Heart left ventricle (tissue), 16 donors: ENCODE measurements around the gene OSBP2. TPM values are rescaled to one million over a fixed set of nuclear protein-coding genes. Genes with fewer than 3 reads are reported as not detected.
A peak's percentile ranks its signal among the peaks of the same experiment; 100 is the strongest.

Experiments
- ATAC-seq, 4 donors: fragments of 200-7000 bp; cut with Tn5 transposase; one replicate each; pipeline ENCODE4 v1.9.1; 2020 to 2022; ENCODE audit warnings: moderate library complexity in 4 of 4, mild to moderate bottlenecking in 3 of 4, moderate number of reproducible peaks in 1 of 4
- DNase-seq, 5 donors: peaks; one replicate each; pipeline ENCODE4 v3.0.0-alpha.2; 2020
- H3K27ac ChIP-seq, 12 donors: fragments of 200-600 bp; sonication (generic) in 4 of 12; one replicate each; pipeline versions ENCODE4 v1.5.0 to v1.8.0; 2016 to 2022; ENCODE audit warnings: mild to moderate bottlenecking in 2 of 12
- H3K27me3 ChIP-seq, 9 donors: fragments of 200-600 bp; sonication (generic) in 2 of 9; one replicate each; pipeline versions ENCODE4 v1.5.1 to v1.8.0; 2016 to 2022; ENCODE audit warnings: mild to moderate bottlenecking in 3 of 9
- H3K36me3 ChIP-seq, 9 donors: fragments of 200-600 bp; sonication (generic) in 2 of 9; one replicate each; pipeline versions ENCODE4 v1.5.0 to v1.8.0; 2018 to 2022; ENCODE audit warnings: mild to moderate bottlenecking in 2 of 9
- H3K4me1 ChIP-seq, 12 donors: fragments of 200-600 bp; sonication (generic) in 4 of 12; one replicate each; pipeline versions ENCODE4 v1.5.0 to v1.8.0; 2016 to 2022; ENCODE audit warnings: mild to moderate bottlenecking in 3 of 12
- H3K4me3 ChIP-seq, 12 donors: fragments of 200-600 bp; sonication (generic) in 4 of 12; one replicate each; pipeline versions ENCODE4 v1.5.0 to v1.8.0; 2017 to 2022; ENCODE audit warnings: mild to moderate bottlenecking in 9 of 12, moderate library complexity in 4 of 12
- H3K9me3 ChIP-seq, 12 donors: fragments of 200-600 bp; sonication (generic) in 4 of 12; one replicate each; pipeline versions ENCODE4 v1.5.0 to v1.8.0; 2016 to 2022; ENCODE audit warnings: mild to moderate bottlenecking in 1 of 12
- CTCF ChIP-seq, 12 donors: fragments of 200-600 bp; sonication (generic) in 4 of 12; IDR thresholded peaks; one replicate each; pipeline versions ENCODE4 v1.5.0 to v1.8.0; 2018 to 2022; ENCODE audit warnings: antibody characterized with exemption in 12 of 12, mild to moderate bottlenecking in 5 of 12
- POLR2A ChIP-seq, 2 donors: fragments of 450-650 bp; IDR thresholded peaks; one replicate each; pipeline ENCODE4 v1.6.1; 2017; ENCODE audit warnings: antibody characterized with exemption in 2 of 2, mild to moderate bottlenecking in 2 of 2, moderate library complexity in 2 of 2
- WGBS, 4 donors: extraction: QIAGEN DNeasy Blood & Tissue Kit in 2 of 4; methylation state at CpG; one replicate each; pipeline versions ENCODE4 v1.1.5 to v1.1.7; 2013 to 2018; 5-methylcytosine and 5-hydroxymethylcytosine counted together
- intact Hi-C, 10 donors: fragments of 100-400 bp; cut with DNase I; formaldehyde crosslinking; loops; one replicate each; pipeline versions ENCODE4 v1.11.1 to v1.14.2; 2022
- polyA plus RNA-seq, 2 donors: library from polyadenylated mRNA; stranded (reverse); fragments of 200-250 nt; gene quantifications; one replicate each; pipeline ENCODE4 v1.2.3, GENCODE V29; 2013
- total RNA-seq, 9 donors: library from RNA; depleted of rRNA in 2 of 9; stranded (reverse); fragments of >200 nt in 2 of 9; fragmentation: NEBNext Ultra II Directional in 3 of 9; extraction: Animal tissue kit (Norgen Biotek cat#: 25700) in 3 of 9; gene quantifications; one replicate each; pipeline versions ENCODE4 v1.1.0 to v1.2.4, GENCODE V29; 2016 to 2023
- donor health status: ischemic (EF 13 %, LVEDD 7.1; RV severe dilation, severe dysfunction).
- donor health status: healthy with polysubstance abuse.
- donor health status: DM: no; HTN: yes; CAD: no.
- donor health status: DM: no; HTN: no; CAD: no.
- donor health status: ischemic (EF 25% LVEDD 6.9; RV normal size, moderate dysfunction).
- donor health status: ischemic (EF 25% LVEDD 5.7; RV mildly dilated, moderate dysfunction).
- donor health status: healthy.
- donor health status: DM: yes; HTN: yes; CAD: no.
- donor health status: ischemic (EF 35%, LVEDD 5.7; RV mildly dilated, moderate dysfunction).
- donor health status: nonischemic (EF 11% LVEDD 7.7; RV severe dilation, severe dysfunction).
- donor health status: DM: yes; HTN: yes; CAD: no.
- donor health status: PGD.
- donor health status: ischemic (EF 29% LVEDD 5.4; RV normal size, mild dysfunction).
- donor health status: nonischemic (EF 23%, LVEDD 6.1; RV moderate dilation, normal function).

Gene OSBP2
- total and polyA plus RNA-seq, 11 donors, result 2.0 to 23.5 (median 12.2) TPM

DNA sequence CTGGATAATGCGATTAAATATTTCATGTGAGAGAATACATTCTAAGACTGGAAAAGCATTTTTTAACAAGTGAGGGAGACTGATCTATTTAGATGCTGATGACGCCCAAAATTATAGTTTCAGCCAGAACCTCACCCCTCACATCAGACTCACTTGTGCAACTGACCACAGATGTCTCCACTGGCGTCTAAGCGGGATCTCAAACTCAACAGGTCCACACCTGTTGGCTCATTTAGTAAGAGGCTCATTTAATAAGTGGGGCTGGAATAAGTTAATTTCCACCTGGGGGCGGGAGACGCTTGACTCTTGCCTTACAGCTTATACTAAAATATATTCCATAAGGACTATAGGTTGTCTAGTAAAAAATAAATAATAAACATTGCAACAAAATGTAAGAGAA lies 226.4 kb downstream of the OSBP2 start:
- no peak for DNase-seq
- peaks cover 0 to 22% (median 9%) of the 10 kb centered on the region in 9 donors for H3K36me3 ChIP-seq
- peak overlapping the region in 10 of 12 donors; percentile 26 to 60 (median 51) for H3K4me3 ChIP-seq
- H3K27me3 ChIP-seq, result no peaks in the 10 kb centered on the region
- ATAC-seq, result no peak
- peaks cover 0 to 24% (median 7%) of the 10 kb centered on the region in 12 donors for H3K4me1 ChIP-seq
- 68 to 78% (median 74%) methylated on average over 6 of the region's 6 CpGs for WGBS, 4 donors
- peaks cover 0 to 5% (median under 1%) of the 10 kb centered on the region in 12 donors for H3K9me3 ChIP-seq
- intact Hi-C loops, result loop anchor here in 8 of 10 donors (1.0 to 10.0 kb wide), 7 partner anchors 156 to 296 kb away; partner anchors contain the start of gene SLC35E4 (in 4 of the 8)
- peak overlapping the region in 2 of 12 donors; percentile 42 to 63 for H3K27ac ChIP-seq
- TF ChIP-seq POLR2A (IDR thresholded peaks at IDR 0.05) (no peak), CTCF (IDR thresholded peaks at IDR 0.05) (no peak)

- Histone ChIP-seq H3K36me3 (peaks cover 0 to 32% (median 18%) of the 10 kb centered on the region in 9 donors), H3K4me1 (peaks cover 0 to 24% (median 7%) of the 10 kb centered on the region in 12 donors), H3K4me3 (peak overlapping the region in 11 of 12 donors; percentile 17 to 60 (median 50)), H3K27me3 (no peaks in the 10 kb centered on the region), H3K27ac (peak overlapping the region in 4 of 12 donors; percentile 34 to 63 (median 48)), H3K9me3 (no peaks in the 10 kb centered on the region)
- ATAC-seq (peak; percentile 39 to 74 (median 66)), DNase-seq (peak; percentile 57 to 92 (median 69))
- intact Hi-C loops, result loop anchor here in 4 of 10 donors (5.0 to 10.0 kb wide), 3 partner anchors 285 to 297 kb away; partner anchors contain the start of gene SLC35E4 (in 2 of the 4)
- no peak for TF ChIP-seq POLR2A (IDR thresholded peaks at IDR 0.05)
- TF ChIP-seq CTCF (IDR thresholded peaks at IDR 0.05), result no peak
- 28 to 73% (median 45%) methylated on average over 28 to 34 of the region's 34 CpGs for WGBS, 4 donors
Measured at GRCh38 chr22:30922151-30922611, 227.5 kb downstream of the OSBP2 start.

GRCh38 chr22:30923168-30923900 lies 228.7 kb downstream of the OSBP2 start:
- H3K36me3 ChIP-seq, result peaks cover 0 to 44% (median 30%) of the 10 kb centered on the region in 9 donors
- H3K4me3 ChIP-seq, result no peak overlapping the region
- no peak for DNase-seq
- no peak for ATAC-seq
- intact Hi-C loops, result loop anchor here in 4 of 10 donors (5.0 to 10.0 kb wide), 3 partner anchors 286 to 299 kb away; partner anchors contain the start of gene SLC35E4 (in 2 of the 4)
- H3K27ac ChIP-seq, result no peak overlapping the region
- TF ChIP-seq POLR2A (IDR thresholded peaks at IDR 0.05), result no peak
- no peak for TF ChIP-seq CTCF (IDR thresholded peaks at IDR 0.05)
- H3K4me1 ChIP-seq, result peaks cover 0 to 24% (median 7%) of the 10 kb centered on the region in 12 donors
- 88 to 92% (median 91%) methylated on average over 9 of the region's 9 CpGs for WGBS, 4 donors
- no peaks in the 10 kb centered on the region for H3K27me3 ChIP-seq
- H3K9me3 ChIP-seq, result no peaks in the 10 kb centered on the region

DNA sequence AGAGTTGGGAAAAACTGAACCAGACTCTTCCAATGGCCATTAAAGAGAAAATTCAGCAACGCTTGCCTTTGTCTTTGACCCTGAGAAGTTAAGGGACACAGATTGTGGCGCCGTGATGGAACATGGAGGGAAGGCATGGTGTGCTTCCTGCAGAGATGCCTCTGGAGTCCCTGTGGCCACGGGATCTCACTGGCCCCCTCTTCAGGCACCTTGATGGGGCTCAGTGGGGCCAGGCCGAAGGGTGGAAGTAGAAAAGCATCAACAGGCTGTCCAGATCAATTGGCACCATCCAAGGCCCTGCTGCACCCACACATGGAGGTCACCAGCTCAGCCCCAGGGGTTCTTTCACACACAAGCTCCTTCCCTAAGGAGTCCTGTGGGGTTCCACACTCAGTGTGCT lies 231.0 kb downstream of the OSBP2 start:
- H3K9me3 ChIP-seq, result no peaks in the 10 kb centered on the region
- no peak overlapping the region for H3K27ac ChIP-seq
- intact Hi-C loops, result loop anchor here in 1 of 10 donors (10.0 kb wide), 1 partner anchor 301 kb away; no protein-coding TSS in a partner anchor
- H3K27me3 ChIP-seq, result no peaks in the 10 kb centered on the region
- H3K4me3 ChIP-seq, result no peak overlapping the region
- 83 to 95% (median 90%) methylated on average over 5 of the region's 5 CpGs for WGBS, 4 donors
- DNase-seq (no peak), ATAC-seq (no peak)
- TF ChIP-seq POLR2A (IDR thresholded peaks at IDR 0.05) (no peak), CTCF (IDR thresholded peaks at IDR 0.05) (no peak)
- peaks cover 0 to 18% (median 7%) of the 10 kb centered on the region in 12 donors for H3K4me1 ChIP-seq
- H3K36me3 ChIP-seq, result peaks cover 0 to 67% (median 53%) of the 10 kb centered on the region in 9 donors
